Parathyroid adenoma (tissue), 2 donors: ENCODE measurements around the gene TMEM222.

Experiments
- H2AFZ ChIP-seq: fragments of 300-600 bp; sonication (generic); one replicate; pipeline ENCODE4 v1.7.0; 2017; ENCODE audit warnings: antibody characterized with exemption, mild to moderate bottlenecking
- H3K27ac ChIP-seq: fragments of 300-600 bp; sonication (generic); one replicate; pipeline ENCODE4 v1.7.0; 2017
- H3K27me3 ChIP-seq: fragments of 300-600 bp; sonication (generic); one replicate; pipeline ENCODE4 v1.7.0; 2017; ENCODE audit warnings: low read length; ENCODE audit not compliant: control insufficient read depth, insufficient read depth
- H3K36me3 ChIP-seq: fragments of 300-600 bp; sonication (generic); one replicate; pipeline ENCODE4 v1.7.0; 2017; ENCODE audit warnings: low read length; ENCODE audit not compliant: control insufficient read depth, insufficient read depth
- H3K4me1 ChIP-seq: fragments of 300-600 bp; sonication (generic); one replicate; pipeline ENCODE4 v1.7.0; 2017; ENCODE audit warnings: control low read depth
- H3K4me2 ChIP-seq: fragments of 300-600 bp; sonication (generic); one replicate; pipeline ENCODE4 v1.7.0; 2017; ENCODE audit warnings: low read length
- H3K4me3 ChIP-seq: fragments of 300-600 bp; sonication (generic); one replicate; pipeline ENCODE4 v1.7.0; 2017; ENCODE audit warnings: low read depth, low read length
- H3K79me2 ChIP-seq: fragments of 300-600 bp; sonication (generic); one replicate; pipeline ENCODE4 v1.7.0; 2017; ENCODE audit warnings: control low read depth
- H3K9ac ChIP-seq: fragments of 300-600 bp; sonication (generic); one replicate; pipeline ENCODE4 v1.7.0; 2017; ENCODE audit warnings: mild to moderate bottlenecking
- H3K9me3 ChIP-seq: fragments of 300-600 bp; sonication (generic); one replicate; pipeline ENCODE4 v1.7.0; 2017; ENCODE audit warnings: low read length; ENCODE audit not compliant: control insufficient read depth
- CTCF ChIP-seq: fragments of 300-600 bp; sonication (generic); IDR thresholded peaks from one replicate; pipeline ENCODE4 v1.7.0; 2017; ENCODE audit warnings: antibody characterized with exemption, mild to moderate bottlenecking
- donor health status: primary hyperparathyroidism.

The TMEM222 gene

GRCh38 chr1:27372808-27373690 is 51.1 kb downstream of the TMEM222 start:
- H2AFZ ChIP-seq: no peak overlapping the region
- no peak for TF ChIP-seq CTCF
- H3K4me1 ChIP-seq: no peaks in the 10 kb centered on the region
- no peak overlapping the region for H3K4me3 ChIP-seq
- H3K36me3 ChIP-seq: no peaks in the 10 kb centered on the region
- no peak overlapping the region for H3K27ac ChIP-seq
- H3K9me3 ChIP-seq: no peaks in the 10 kb centered on the region
- no peaks in the 10 kb centered on the region for H3K27me3 ChIP-seq
- no peak overlapping the region for H3K9ac ChIP-seq
- no peaks in the 10 kb centered on the region for H3K79me2 ChIP-seq
- H3K4me2 ChIP-seq: no peak overlapping the region

DNA sequence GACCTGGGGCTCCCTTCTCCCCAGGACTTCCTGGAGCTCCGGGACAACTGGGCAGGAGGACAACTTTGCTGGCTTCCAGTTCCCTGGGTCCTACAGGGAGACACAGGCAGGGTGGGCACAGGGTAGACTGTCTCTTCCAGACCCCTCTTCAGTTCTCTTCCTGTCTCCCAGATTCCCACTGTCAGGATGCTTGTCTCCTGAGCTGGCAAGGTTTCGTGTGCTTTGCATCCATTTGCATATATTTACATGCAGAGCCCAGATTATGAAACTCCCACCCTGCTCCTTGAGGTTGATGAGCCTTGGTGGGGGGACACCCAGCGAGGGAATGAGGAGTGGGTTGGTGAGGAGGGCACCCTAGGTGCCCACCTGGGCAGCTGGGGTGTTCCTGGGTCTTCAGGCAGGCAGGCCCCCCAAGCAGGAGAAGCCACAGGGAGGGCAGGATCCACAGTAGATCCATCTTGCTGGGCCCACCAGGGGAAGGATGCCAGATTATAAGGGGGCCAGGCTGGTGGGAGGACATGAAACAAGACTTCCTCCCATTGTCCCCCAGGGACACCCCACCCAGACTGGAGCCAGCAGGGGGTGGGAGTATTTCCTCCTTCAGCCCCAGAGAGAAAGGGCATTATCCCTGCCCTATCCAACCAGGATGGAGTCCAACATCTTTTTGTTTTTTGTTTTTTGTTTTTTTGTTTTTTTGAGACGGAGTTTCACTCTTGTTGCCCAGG is 52.6 kb downstream of the TMEM222 start, which contains the start of gene FCN3:
FCN3 (minus strand) TSS at position 463 of the 725 bp plus-strand sequence; CDS start at position 457, 6 bp downstream.
- Histone ChIP-seq H3K27ac (peak within 1 kb of the TSS; percentile 11), H3K27me3 (no peaks in the 10 kb centered on the region), H2AFZ (no peak within 1 kb of the TSS), H3K4me2 (no peak within 1 kb of the TSS), H3K9me3 (no peaks in the 10 kb centered on the region), H3K36me3 (no peaks in the 10 kb centered on the region), H3K9ac (no peak within 1 kb of the TSS), H3K4me3 (no peak within 1 kb of the TSS), H3K79me2 (no peaks in the 10 kb centered on the region), H3K4me1 (no peaks in the 10 kb centered on the region)
- no peak for TF ChIP-seq CTCF

DNA sequence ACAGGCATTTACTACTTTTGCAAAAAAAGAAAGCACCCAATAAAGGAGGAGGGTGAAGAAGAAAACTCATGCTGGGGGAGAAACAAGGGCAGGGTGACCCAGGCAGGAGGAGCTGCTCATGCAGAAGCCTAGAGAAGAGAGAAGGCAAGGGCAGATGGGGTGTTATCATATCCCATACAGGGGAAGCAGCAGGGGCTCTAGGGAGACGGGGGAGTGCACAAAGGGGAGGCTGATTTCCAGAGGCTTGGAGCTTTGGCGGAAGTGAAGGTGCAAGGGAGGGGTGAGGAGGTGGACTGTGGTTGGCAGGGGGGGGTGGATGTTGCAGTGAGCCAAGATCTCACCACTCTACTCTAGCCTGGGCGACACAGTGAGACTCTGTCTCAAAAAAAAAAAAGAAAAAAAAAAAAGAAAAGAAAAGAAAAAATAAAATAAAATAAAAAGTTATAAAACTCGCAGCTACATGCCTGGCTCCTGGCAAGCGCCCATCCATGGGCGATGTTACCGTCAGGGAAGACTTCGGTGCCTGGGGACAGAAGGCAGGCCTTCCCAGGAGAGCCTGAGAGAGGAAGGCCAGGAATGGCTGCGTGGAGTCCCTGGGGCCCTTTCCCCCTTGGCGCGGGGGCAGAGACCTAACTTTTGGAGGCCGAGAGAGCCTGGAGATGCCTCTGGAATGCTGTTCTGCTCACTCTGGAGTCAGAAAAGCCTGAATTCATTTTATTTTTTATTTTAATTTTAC is 56.0 kb downstream of the TMEM222 start:
- Histone ChIP-seq H3K27me3 (no peaks in the 10 kb centered on the region), H3K4me3 (no peak overlapping the region), H3K79me2 (no peaks in the 10 kb centered on the region), H3K4me1 (no peaks in the 10 kb centered on the region), H3K27ac (no peak overlapping the region), H3K9ac (no peak overlapping the region), H3K36me3 (no peaks in the 10 kb centered on the region), H3K9me3 (no peaks in the 10 kb centered on the region), H3K4me2 (no peak overlapping the region), H2AFZ (no peak overlapping the region)
- TF ChIP-seq CTCF: no peak

GRCh38 chr1:27379564-27380122 is 57.7 kb downstream of the TMEM222 start:
- H3K4me1 ChIP-seq: no peaks in the 10 kb centered on the region
- TF ChIP-seq CTCF: no peak
- H3K9me3 ChIP-seq: no peaks in the 10 kb centered on the region
- no peaks in the 10 kb centered on the region for H3K36me3 ChIP-seq
- H3K27me3 ChIP-seq: no peaks in the 10 kb centered on the region
- no peak overlapping the region for H3K4me2 ChIP-seq
- no peak overlapping the region for H3K4me3 ChIP-seq
- H3K79me2 ChIP-seq: no peaks in the 10 kb centered on the region
- no peak overlapping the region for H2AFZ ChIP-seq
- no peak overlapping the region for H3K27ac ChIP-seq
- H3K9ac ChIP-seq: no peak overlapping the region
